ENCODE results near the gene GRM8.

Gene GRM8

DNA sequence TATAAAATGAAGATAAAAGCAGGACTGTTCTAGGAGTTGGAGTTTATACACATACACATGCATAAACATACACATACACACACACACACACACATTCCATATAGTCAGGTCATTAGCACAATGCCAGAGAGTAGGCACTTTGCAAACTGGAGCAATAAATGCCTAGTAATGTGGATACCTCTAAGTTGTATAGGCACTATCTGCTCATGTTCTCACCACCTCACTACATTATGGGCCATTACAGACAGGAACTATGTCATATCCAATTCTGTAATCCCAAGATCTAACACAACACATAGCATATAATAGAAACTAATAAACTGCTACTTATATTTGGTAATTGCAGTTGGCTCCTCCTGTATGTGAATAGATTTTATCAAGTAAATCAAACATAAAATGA, 115.6 kb downstream of the GRM8 start:
- no peaks in the 10 kb centered on the region for H3K27me3 ChIP-seq (replicated peaks; ENCODE audit: insufficient read depth, low read length)
- TF ChIP-seq EZH2phosphoT487 (IDR thresholded peaks at IDR 0.05; ENCODE audit: low read length): no peak
- TF ChIP-seq EZH2 (optimal IDR thresholded peaks at IDR 0.05; ENCODE audit: low read depth, low read length): no peak
- TF ChIP-seq, protein P1, sequence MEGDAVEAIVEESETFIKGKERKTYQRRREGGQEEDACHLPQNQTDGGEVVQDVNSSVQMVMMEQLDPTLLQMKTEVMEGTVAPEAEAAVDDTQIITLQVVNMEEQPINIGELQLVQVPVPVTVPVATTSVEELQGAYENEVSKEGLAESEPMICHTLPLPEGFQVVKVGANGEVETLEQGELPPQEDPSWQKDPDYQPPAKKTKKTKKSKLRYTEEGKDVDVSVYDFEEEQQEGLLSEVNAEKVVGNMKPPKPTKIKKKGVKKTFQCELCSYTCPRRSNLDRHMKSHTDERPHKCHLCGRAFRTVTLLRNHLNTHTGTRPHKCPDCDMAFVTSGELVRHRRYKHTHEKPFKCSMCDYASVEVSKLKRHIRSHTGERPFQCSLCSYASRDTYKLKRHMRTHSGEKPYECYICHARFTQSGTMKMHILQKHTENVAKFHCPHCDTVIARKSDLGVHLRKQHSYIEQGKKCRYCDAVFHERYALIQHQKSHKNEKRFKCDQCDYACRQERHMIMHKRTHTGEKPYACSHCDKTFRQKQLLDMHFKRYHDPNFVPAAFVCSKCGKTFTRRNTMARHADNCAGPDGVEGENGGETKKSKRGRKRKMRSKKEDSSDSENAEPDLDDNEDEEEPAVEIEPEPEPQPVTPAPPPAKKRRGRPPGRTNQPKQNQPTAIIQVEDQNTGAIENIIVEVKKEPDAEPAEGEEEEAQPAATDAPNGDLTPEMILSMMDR (IDR thresholded peaks at IDR 0.05; ENCODE audit: low read length): no peak
- no peaks in the 10 kb centered on the region for H3K9me2 ChIP-seq (replicated peaks; ENCODE audit: insufficient read depth, low read length)
- H3K4me1 ChIP-seq (ENCODE audit: low read length): no peaks in the 10 kb centered on the region
- H3F3A ChIP-seq (ENCODE audit: insufficient read depth, low read length): no peaks in the 10 kb centered on the region
- H4K20me1 ChIP-seq (ENCODE audit: insufficient read depth, low read length): no peaks in the 10 kb centered on the region
- no peak overlapping the region for H3K27ac ChIP-seq (ENCODE audit: low read length)
- no peak overlapping the region for H3K4me3 ChIP-seq (ENCODE audit: low read length)
- no peaks in the 10 kb centered on the region for H3K36me3 ChIP-seq (replicated peaks; ENCODE audit: insufficient read depth, low read length)
- H3K9ac ChIP-seq (ENCODE audit: low read length): no peak overlapping the region
- H3K4me2 ChIP-seq (ENCODE audit: low read depth, low read length): no peak overlapping the region
- H3K79me2 ChIP-seq (ENCODE audit: low read length): no peaks in the 10 kb centered on the region
- no peak overlapping the region for H2AFZ ChIP-seq (ENCODE audit: low read length)
- no peak for DNase-seq
- no peaks in the 10 kb centered on the region for H3K9me3 ChIP-seq (replicated peaks; ENCODE audit: insufficient read depth, low read length)

DNA sequence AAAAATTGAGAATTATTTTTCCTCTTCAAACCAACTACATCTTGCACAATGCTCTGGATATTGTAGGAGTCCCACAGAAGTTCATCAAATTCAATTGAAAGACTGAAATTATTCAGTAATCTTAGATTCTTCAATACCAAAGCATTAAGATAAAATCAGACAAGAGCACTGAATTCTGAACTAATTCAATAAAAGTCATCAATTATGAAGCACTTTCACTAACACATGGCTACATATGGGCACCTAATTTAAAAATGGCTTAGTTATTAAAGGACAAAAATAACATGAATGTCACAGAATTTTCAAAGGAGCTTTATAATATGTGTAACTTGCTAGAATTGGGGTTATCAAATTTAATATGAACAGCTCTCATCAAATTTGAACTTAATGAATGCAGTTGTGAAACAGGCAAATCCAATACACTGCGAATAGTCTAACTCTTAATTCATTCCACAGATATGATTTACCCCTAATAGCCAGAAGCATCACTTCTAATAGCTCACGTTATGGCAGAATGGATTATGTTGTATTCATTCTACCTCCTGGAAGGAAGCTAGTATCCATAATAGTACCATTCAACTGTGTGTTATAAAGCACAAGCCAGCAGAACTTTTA, 116.8 kb downstream of the GRM8 start:
- Histone ChIP-seq H3K27me3 (replicated peaks; ENCODE audit: insufficient read depth, low read length) (no peaks in the 10 kb centered on the region), H2AFZ (ENCODE audit: low read length) (no peak overlapping the region), H3K9ac (ENCODE audit: low read length) (no peak overlapping the region), H3F3A (ENCODE audit: insufficient read depth, low read length) (no peaks in the 10 kb centered on the region), H3K9me3 (replicated peaks; ENCODE audit: insufficient read depth, low read length) (no peaks in the 10 kb centered on the region), H3K4me2 (ENCODE audit: low read depth, low read length) (no peak overlapping the region), H3K36me3 (replicated peaks; ENCODE audit: insufficient read depth, low read length) (no peaks in the 10 kb centered on the region), H3K4me1 (ENCODE audit: low read length) (no peaks in the 10 kb centered on the region), H4K20me1 (ENCODE audit: insufficient read depth, low read length) (no peaks in the 10 kb centered on the region), H3K4me3 (ENCODE audit: low read length) (no peak overlapping the region), H3K27ac (ENCODE audit: low read length) (no peak overlapping the region), H3K9me2 (replicated peaks; ENCODE audit: insufficient read depth, low read length) (no peaks in the 10 kb centered on the region), H3K79me2 (ENCODE audit: low read length) (no peaks in the 10 kb centered on the region)
- TF ChIP-seq, protein P1 (IDR thresholded peaks at IDR 0.05; ENCODE audit: low read length): no peak
- no peak for TF ChIP-seq EZH2 (optimal IDR thresholded peaks at IDR 0.05; ENCODE audit: low read depth, low read length)
- no peak for TF ChIP-seq EZH2phosphoT487 (IDR thresholded peaks at IDR 0.05; ENCODE audit: low read length)
- no peak for DNase-seq

DNA sequence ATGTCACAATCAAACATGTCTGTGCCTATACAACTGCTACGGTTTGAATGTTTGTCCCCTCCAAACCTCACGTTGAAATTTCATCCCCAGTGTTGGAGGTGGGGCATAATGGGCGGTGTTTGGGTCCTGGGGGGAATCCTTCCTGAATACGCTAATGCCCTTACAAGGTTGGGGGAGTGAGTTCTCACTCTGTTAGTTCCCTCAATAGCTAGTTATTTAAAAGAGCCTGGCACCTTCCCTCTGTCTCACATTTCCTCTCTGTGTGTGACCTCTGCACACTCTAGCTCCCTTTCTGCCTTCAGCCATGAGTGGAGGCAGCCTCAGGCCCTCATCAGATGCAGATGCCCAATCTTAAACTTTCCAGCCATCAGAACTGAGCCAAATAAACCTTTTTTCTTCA, 129.5 kb downstream of the GRM8 start:
- DNase-seq: no peak
- H3K4me3 ChIP-seq (ENCODE audit: low read length): no peak overlapping the region
- no peaks in the 10 kb centered on the region for H3K9me3 ChIP-seq (replicated peaks; ENCODE audit: insufficient read depth, low read length)
- TF ChIP-seq, protein P1 (IDR thresholded peaks at IDR 0.05; ENCODE audit: low read length): no peak
- no peak for TF ChIP-seq EZH2 (optimal IDR thresholded peaks at IDR 0.05; ENCODE audit: low read depth, low read length)
- no peaks in the 10 kb centered on the region for H3K4me1 ChIP-seq (ENCODE audit: low read length)
- no peaks in the 10 kb centered on the region for H3F3A ChIP-seq (ENCODE audit: insufficient read depth, low read length)
- no peak overlapping the region for H2AFZ ChIP-seq (ENCODE audit: low read length)
- no peaks in the 10 kb centered on the region for H3K79me2 ChIP-seq (ENCODE audit: low read length)
- no peaks in the 10 kb centered on the region for H3K27me3 ChIP-seq (replicated peaks; ENCODE audit: insufficient read depth, low read length)
- H3K9ac ChIP-seq (ENCODE audit: low read length): no peak overlapping the region
- H4K20me1 ChIP-seq (ENCODE audit: insufficient read depth, low read length): no peaks in the 10 kb centered on the region
- H3K27ac ChIP-seq (ENCODE audit: low read length): no peak overlapping the region
- no peaks in the 10 kb centered on the region for H3K9me2 ChIP-seq (replicated peaks; ENCODE audit: insufficient read depth, low read length)
- no peak overlapping the region for H3K4me2 ChIP-seq (ENCODE audit: low read depth, low read length)
- H3K36me3 ChIP-seq (replicated peaks; ENCODE audit: insufficient read depth, low read length): no peaks in the 10 kb centered on the region
